Kidney capillary endothelial cell (primary cell): ENCODE measurements around the gene ADGRB3.

Experiments
- DNase-seq: peaks from one replicate; pipeline ENCODE4 v3.0.0-alpha.2; 2018; ENCODE audit warnings: low spot score

The ADGRB3 gene

DNA sequence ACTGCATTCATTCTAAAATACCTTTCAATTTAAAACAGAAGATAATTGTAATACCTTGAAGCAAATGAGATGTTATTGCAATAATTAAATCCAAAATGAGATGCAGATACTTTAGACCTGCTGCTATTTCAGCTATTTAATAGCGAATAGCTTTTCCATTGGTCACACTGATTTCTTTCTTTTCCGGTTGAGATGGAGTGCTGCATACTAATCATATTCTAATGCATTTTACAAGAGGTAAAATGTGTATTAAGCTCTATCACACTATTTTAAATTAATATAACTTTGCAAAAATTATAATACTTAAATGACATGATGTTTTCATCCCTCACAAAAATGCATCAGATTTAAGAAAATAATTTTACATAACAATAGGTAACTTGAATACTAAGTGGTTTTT, 74.0 kb downstream of the ADGRB3 start:
- DNase-seq: no peak

DNA sequence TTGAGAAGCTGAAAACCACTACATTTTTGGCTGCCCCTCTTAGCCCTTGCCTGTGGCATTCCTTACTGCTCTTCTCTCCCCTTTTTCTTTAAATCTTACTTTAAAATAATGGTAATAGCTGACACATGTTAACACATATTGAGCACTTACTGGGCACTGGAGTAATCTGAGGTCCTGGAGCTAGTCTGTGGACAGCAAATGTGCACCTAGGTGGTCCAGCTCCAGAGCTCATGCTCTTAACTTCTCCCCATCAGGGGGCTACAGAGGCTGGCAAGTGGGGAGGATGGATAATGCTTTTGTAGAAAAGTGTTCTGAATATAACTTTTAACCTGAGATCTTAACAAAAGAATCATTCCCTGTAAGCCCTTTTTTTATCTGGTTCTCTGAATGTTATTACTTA, 74.8 kb downstream of the ADGRB3 start:
- no peak for DNase-seq

DNA sequence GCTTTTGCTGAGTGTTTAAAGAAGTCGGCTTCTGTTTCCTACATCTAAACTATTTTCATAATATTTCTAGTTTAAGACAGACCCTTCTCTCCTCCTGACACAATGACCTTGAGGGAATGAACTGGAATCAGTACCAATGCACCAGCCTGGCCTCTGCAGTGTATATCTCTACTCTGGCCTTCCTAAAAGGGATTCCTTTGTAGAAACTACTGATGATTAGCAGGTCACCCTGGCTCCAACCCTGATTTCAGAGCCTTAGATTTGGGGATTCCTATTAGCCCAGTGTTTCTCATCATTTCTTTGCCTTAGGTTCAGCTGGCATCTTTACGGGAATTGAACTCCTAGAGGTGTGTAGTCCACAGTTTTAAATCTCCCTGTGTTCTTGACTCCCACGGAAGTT, 75.4 kb downstream of the ADGRB3 start:
- no peak for DNase-seq

DNA sequence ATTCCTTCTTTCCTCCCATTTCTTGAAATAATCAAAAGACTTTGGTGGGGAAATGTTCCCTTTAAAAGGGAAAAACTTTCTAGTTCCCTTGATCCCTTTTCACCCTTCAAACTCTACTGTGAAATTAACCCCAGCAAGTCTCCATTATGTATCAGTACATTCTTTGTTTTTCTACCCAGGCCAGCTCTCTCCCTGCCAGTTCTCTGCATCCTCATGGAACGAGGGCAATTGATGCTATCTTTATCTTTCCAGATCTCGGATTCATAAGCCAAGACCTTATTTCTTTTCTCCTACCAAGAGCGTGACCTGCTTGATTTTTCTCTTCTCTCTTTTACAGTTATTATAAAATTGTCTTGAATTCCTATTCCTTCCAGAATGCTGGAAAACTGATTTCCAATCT, 75.8 kb downstream of the ADGRB3 start:
- DNase-seq: no peak

DNA sequence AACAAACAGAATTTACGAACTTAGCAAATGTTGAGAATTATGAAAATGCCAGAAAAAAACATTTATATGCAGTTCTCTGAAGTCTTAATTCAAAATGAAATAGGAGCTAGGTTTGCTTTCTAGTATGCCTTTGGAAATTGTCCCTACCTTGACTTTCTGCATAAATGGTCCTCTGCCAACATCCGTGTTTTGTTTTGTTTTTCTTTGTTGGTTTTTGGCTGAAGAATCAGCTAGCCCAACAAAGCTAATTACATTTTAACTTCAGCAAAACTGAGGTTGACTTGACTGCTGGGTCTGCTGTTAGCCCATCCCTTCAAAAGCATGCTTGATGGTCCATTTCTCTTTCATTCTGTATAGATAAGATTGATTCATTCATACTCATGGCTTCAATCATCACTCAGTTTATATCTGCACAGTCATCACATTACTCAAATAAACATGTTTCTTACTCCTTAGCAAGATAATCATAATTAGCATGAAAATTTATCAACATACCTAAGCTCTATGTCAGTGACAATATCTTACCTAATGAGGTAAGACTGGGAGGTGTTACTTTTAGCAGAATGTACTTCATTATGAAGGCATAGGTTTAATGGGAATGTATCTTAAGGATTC, 76.4 kb downstream of the ADGRB3 start:
- no peak for DNase-seq

DNA sequence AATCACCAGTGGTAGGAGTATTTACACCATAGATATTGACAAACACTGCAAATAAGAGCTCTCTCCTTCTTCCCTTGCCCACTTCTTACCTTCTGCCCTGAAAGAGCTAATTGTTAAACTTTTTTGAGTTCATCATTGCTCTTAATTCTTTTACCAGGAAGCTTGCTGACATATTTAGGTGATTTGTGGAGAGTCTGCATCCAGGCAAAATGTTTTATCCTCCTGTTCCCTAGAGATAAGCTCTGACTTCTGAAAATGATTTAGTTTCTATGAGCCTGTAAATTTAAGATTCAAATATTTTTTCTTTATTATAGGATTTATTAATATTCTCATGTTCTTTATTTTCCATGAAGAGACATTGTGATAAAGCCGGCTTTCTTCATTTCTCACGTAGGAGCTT, 81.5 kb downstream of the ADGRB3 start:
- DNase-seq: no peak

DNA sequence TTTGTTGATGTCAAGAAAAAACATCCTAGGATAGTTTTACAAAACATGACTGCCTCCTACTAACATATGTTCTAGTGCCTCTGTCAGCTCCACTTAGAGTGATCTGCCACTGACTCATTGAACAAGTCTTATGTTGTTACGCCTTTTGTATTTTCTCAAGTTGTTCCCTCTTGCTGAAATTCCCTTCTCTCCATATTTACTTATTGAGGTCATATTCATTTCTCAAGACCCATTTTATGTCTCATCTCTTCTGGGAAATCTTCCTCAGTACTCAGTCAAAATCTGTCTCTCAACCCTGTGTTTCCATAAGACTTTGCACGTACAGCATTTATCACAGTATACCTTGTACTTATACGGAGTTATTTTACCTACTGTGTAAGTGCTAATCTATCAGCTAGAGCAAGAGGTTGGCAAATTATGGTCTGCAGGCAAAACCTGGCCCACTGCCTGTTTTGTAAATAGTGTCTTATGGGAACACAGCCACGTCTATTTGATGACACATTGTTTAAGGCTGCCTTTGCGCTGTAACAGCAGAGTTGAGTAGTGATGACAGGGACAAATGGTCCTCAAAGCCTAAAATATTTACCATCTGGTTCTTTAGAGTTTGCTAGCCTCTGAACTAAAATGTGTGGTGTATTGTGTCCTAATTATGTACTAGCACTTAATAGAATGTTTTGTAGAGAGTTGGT, 83.4 kb downstream of the ADGRB3 start:
- no peak for DNase-seq

DNA sequence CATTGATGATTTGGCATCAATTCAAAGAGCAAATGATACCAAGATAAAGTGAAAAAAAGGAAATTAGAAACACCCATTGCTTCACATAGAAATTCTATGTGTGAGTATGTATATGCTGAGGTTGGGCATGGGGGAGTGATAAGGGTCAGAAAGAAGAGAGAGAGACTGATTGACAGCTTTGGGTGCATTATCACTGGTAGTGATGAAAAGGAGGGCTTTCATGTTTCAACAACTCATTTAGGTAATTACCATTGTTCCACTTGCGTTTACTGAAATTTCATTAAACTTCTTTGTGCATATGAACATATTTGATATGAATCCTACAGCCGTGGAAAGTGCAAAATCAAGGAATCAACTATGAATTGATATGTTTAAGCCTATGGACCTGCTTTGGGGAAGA, 84.7 kb downstream of the ADGRB3 start:
- DNase-seq: no peak

DNA sequence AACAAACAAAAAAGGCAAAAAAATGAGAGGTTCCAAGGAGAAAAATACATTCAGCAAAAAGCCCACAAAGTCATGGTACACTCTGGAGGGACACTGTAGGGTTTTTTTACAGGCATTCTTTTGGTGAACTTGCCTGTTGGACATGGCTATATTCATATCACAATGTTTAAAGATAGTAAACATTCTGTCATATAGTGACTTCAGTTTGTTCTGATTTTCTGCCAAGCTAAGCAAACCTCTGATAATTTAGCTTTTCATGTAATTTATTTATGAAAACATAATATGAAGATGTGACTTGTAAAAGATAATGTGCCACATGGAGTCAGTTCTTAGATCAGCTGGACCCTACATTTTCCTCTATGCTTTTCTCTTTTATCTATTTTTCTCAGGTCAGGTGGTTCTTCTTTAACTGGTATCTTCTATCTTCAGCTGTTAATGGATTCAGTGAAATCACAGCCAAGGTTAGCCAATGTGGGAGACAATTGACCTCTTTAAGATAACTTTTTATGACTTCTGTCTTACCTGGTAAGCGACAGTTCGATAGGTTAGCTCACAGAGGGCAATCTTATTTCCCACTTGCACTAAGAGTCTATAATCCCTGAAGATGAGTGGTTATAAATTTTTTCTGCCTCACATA, 87.9 kb downstream of the ADGRB3 start:
- no peak for DNase-seq

DNA sequence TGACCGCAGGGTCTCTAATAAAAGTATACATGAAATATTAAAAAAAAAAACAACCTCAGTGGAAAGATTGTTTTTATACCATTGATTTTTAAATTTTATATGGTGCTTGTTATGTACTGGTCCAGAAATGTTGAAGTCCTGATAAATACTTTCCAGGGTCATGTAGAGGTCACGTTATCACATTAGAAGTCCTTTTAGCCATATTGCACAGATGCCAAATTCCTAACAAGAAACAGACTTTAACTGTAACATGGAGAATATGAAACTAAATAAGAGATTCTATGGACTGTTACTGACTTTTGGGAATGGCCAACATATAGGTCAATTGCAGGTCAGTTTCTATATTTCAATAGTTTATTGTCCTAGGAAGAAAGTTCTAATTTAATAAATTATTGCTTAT, 89.0 kb downstream of the ADGRB3 start:
- no peak for DNase-seq

DNA sequence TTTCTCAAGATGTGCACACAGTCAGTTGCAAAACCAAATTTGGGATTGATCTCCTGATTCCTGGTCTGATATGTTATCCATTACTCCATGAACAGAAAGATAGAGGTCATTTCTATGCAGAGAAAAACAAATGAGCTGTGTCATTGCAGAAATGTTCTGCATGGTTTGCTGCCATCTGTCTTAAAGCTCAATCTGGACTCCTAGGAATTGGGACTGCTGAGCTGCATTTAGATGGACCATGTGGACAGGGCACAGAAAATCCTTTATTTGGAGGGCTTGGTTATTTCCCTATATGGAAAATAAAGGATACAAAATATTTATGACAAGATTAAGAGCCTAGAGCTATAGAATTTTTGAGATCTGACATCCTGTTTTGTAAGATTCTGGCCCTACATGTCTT, 91.3 kb downstream of the ADGRB3 start:
- DNase-seq: no peak

DNA sequence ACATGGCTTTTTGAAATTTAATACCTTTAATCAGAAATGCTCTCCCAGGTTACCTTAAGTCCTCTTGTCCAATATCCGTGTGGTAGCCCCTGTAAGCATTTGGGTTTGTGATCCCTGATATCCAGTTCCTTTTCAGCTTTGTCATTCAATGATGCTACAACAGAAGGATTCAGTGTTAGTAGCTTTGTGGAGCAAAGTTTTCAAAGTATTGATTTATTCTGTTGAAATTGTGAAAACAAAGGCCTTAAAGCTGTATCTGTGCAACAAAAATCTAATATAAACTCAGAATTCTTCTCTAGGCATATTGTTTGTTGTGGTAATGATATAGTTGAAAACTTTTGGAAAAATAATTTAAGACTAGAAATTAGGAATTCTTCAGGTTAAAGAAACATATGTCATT, 91.9 kb downstream of the ADGRB3 start:
- no peak for DNase-seq

DNA sequence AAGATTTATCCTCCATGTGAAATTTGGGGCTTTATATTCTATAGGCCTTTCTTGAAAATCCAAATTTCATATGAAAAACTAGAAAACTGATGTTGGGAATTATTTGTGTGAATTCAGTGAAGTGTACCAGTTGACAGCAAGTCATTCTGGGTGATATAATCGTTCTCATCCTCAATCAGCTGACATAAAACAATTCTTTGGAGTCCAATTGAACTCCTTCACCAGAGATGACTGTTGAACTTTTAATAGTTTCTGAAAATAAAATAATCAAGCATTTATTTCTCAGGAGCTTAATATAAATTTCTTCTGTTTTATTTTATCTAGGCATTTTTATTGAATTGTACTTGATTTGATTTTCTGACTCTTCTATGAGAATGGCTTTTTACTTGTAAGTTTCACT, 92.6 kb downstream of the ADGRB3 start:
- DNase-seq: no peak

DNA sequence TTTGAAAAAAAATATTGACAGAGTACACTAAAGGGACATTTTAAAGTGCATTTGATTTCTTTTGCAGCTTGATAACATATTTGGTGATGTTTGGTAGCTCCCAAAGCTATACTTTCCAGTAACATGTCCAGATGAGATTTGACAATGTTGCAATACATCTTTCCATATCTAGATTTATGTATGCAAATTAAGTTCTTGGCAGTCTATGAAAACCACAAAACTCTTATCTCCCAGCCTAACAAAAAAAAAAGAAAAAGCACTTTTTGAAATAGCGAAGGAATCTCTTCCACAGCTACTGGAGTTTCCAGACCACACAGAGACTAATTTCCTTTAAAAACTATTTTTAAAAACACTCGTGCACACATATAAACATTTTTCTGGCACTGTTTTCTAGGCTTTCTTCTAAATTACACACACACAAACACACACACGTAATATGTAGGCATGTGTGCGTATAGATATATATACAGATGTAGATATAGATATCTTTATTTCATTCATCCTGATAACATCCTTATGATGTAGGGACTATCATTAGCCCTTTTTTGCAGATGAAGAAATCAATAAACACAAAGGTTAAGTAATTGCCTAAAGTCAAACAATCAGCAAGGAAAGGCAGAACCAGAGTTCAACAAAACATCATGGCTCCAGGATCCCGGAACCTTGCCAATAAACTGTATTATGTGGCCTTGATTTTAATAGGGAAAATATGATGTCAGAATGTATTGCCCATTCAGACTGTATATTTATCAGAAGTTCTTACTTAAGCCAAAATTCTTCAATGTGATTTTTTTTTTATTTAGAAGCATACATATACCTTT, 93.3 kb downstream of the ADGRB3 start:
- no peak for DNase-seq

DNA sequence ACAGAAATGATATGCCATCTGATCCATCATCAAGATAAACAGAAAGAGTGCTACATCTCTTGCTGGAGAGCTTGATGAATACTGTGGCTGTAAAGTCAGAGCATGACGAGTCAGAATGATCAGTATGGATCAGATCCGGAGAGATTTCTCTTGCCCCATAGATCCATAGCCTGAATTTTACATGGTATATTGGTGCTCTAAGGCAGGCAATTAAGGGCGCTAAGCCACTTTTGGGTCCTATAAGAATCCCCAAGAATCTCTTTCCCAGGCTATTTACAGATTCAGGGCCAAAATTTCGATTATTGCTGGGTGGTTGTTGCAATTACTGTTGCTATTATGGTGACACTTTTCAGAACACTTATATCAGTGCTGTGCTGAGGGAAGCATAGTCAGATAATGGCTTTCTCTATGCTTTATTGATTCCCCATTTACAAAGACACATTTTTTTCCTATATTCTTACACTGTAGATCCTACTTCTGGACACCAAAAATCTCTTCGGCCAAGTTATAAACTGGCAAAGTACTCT, 94.4 kb downstream of the ADGRB3 start:
- no peak for DNase-seq

DNA sequence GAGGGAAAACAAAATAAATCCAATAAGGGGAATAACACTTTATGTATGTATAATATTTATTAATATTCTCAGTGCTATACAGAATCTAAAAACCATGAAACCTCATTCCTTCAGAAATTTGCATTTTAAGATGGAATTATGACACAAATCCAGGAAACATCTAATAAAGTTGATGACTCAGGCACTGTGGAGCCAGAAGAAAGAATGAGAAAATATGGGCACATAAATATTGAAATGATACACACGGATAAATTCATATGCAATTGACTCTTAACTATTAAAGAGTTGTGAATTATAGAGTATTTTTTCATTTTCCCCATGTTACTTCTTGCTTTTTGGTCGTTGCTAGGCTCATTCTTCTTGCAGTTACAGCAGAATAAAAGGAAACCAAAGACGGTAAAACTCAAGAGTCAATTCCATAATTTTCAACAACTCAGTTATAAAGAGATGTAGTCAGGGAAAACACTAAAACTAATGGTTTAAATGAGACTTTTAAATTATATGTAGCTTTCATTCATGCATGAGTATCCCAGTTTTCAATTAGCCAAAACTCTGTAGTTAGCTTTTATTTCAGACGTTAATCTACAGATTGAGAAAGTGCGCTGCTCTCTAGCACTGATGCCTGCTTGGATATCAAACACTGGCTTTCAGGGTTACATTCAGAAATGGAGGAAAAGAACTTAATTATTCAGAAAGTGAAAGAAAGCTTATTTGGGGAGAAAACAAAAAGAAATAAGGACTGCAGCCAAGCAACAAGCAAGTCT, 95.4 kb downstream of the ADGRB3 start:
- DNase-seq: no peak

DNA sequence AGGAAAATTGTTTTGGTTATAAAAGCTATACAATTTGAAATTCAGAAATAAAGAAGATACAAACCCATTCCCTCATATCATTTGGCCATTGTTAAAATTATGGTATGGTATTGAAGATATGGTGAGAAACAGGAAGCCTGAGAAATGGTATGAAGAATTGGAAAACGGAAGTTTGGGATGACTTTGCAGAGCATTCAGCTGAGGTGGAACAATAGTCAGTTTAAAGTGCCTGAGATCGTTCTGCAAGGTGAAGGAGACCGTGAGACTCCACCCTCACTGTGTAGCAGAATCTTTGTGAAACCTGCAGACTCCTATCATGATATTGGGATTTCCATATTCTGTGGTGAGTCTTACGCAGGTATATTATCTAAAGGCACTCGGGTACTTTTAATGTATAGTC, 97.3 kb downstream of the ADGRB3 start:
- DNase-seq: no peak

DNA sequence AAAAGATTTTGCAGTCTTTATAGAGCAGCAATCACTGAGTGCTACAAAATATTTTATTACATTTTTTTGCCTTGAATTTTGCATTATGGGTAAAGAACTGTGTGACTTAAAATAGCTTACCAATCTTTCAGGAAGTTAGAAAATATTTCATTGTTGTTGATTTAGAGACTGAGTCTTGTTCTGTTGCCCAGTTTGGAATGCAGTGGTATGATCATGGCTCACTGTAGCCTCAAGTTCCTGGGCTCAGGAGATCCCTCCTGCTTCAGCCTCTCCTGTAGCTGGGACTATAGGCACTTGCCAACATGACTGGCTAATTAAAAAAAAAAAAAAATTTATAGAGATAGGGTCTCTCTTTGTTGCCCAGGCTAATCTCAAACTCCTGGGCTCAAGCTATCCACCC, 100.8 kb downstream of the ADGRB3 start:
- no peak for DNase-seq

DNA sequence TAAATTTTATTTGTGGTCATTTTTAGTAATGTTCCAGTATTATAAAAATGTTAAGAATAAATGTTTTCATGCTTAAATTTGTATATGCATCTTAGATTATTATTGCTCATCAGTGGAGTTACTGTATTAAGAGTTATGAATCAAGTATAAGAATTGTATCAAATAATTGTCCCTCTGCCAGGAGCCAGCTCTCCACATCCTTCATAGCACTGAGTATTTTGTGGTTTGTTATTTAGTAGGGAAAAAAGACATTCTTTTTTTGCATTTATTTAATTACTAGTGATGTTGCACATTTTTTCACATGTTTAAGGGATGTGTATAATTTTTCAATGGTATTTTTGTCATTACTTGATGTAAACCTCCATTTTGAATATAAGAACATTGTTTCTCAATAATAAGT, 102.0 kb downstream of the ADGRB3 start:
- no peak for DNase-seq

DNA sequence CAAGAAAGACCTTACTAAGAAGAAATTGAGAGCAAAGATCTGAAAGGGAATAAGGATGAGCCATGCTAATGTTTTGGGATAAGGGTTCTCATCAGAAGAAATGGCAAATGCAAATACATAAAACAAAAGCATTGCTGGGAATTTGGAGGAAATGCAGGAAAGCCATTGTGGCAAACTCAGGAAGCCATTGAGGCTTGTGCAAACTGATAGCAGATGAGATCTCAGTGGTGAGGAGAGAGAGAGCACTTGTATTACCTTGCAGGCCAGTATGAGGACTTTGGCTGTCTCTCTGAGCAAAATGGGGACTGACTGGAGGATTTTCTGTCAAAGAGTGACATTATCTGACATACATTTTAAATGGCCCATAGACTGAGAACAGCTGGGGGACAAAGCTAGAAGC, 103.0 kb downstream of the ADGRB3 start:
- no peak for DNase-seq

DNA sequence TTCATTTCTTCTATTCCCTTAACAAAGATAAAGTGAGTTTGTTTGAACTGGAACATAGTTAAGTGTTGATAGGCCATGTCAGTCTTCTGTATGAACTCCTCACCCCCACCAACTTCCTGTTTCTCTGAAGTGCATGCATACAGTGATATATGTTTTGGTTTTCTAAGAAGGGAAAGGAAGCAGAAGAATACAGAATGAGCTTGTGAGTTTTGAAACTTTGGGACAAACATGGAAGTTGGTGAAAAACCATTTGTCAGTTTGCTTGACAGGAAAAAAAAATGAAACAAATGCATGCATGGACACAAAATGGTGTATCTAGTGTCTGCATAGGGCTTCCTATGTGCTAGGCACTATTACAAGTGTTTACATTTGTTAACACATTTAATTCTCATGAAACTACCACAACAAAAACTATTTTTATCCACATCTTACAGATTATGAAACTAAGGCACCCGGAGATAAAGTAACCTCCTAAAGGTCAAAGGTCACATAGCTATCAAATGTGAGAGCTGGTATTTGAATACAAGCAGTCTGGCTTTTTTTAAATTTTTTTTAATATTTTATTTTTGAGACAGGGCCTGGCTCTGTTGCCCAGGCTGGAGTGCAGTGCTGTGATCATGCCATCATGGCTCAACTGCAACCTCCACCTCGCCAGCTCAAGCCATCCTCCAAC, 105.9 kb downstream of the ADGRB3 start:
- DNase-seq: no peak
